Measurements from ENCODE around the gene TBX5. TPM values are rescaled to one million over a fixed set of nuclear protein-coding genes. Genes with fewer than 3 reads are reported as not detected.
A peak's percentile ranks its signal among the peaks of the same experiment; 100 is the strongest.

TBX5 gene
- total and polyA plus RNA-seq, 2 of the 4 experiments (the other 2 are of a cell fraction), result 13.3 to 14.7 TPM

DNA sequence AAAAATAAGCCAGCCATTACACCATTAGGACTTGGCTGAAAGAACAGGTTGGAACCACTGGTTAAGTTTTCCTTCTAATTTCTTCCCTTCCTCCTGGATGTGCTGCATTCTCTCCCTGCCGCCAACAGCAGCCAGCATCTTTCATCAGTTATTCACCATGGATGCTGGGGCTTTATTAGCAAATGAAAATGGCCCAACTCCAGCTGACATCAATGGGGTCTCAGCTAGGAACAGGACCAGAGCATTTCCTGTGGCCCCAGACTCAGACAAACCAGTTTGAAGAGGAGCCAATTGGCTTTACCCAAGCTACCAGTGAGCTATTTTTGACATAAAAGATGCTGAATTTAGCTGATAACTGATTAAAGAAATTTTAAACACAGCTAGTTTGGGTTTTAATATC lies 26.0 kb upstream of the TBX5 start:
- no peak for DNase-seq
- ChIA-PET POLR2A (ENCODE audit: unreplicated experiment) (no interaction called here), CTCF (no interaction called here)
- peak overlapping the region; percentile 41 for H2BK20ac ChIP-seq (ENCODE audit: low read depth, low read length)
- H2AK9ac ChIP-seq (replicated peaks; ENCODE audit: low read depth, low read length, poor library complexity), result no peak overlapping the region
- peaks cover 1 to 9% of the 10 kb centered on the region in 2 experiments; a peak in 2 of 4 replicates for H3K79me1 ChIP-seq (ENCODE audit: low read depth in 1 of 2, low read length in 2 of 2)
- H2BK120ac ChIP-seq (ENCODE audit: low read depth, low read length), result no peak overlapping the region
- dilution Hi-C loops (cut with HindIII; ENCODE audit: low sequenced_read_pairs, unreplicated experiment), result no loop called here
- H3K4me3 ChIP-seq (ENCODE audit: insufficient read depth, low read depth, low read length), result no peak overlapping the region
- H3K4me2 ChIP-seq (ENCODE audit: low read depth, low read length), result no peak overlapping the region
- H3K14ac ChIP-seq (replicated peaks; ENCODE audit: low read depth, low read length), result no peak overlapping the region
- intact Hi-C loops (cut with micrococcal nuclease), result no loop called here
- no peak for TF ChIP-seq MXI1 (IDR thresholded peaks at IDR 0.05; ENCODE audit: borderline replicate concordance, low read depth, low read length)
- no peak for TF ChIP-seq CEBPB (IDR thresholded peaks at IDR 0.05; ENCODE audit: low read depth, low read length)
- no peak for TF ChIP-seq ELK1 (IDR thresholded peaks at IDR 0.05; ENCODE audit: borderline replicate concordance, low read depth, low read length)
- TF ChIP-seq POLR2A (IDR thresholded peaks at IDR 0.05; ENCODE audit: low read depth, low read length), result no peak
- TF ChIP-seq BHLHE40 (IDR thresholded peaks at IDR 0.05; ENCODE audit: low read depth, low read length), result no peak
- no peak for TF ChIP-seq MAFK (IDR thresholded peaks at IDR 0.05; ENCODE audit: low read depth, low read length)
- TF ChIP-seq, protein P1, sequence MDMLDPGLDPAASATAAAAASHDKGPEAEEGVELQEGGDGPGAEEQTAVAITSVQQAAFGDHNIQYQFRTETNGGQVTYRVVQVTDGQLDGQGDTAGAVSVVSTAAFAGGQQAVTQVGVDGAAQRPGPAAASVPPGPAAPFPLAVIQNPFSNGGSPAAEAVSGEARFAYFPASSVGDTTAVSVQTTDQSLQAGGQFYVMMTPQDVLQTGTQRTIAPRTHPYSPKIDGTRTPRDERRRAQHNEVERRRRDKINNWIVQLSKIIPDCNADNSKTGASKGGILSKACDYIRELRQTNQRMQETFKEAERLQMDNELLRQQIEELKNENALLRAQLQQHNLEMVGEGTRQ (IDR thresholded peaks at IDR 0.05; ENCODE audit: low read depth, low read length), result no peak
- no peak for TF ChIP-seq CHD1 (IDR thresholded peaks at IDR 0.05; ENCODE audit: low read depth, low read length)
- TF ChIP-seq FOS (IDR thresholded peaks at IDR 0.05; ENCODE audit: low read depth, low read length), result no peak
- no peak for TF ChIP-seq MAZ (IDR thresholded peaks at IDR 0.05; ENCODE audit: borderline replicate concordance, low read depth, low read length)
- no peak for TF ChIP-seq RAD21 (IDR thresholded peaks at IDR 0.05; ENCODE audit: low read length)
- TF ChIP-seq NFE2L2 (IDR thresholded peaks at IDR 0.05; ENCODE audit: low read depth, low read length), result no peak
- no peak for TF ChIP-seq RFX5 (IDR thresholded peaks at IDR 0.05; ENCODE audit: low read depth, low read length)
- TF ChIP-seq RCOR1 (IDR thresholded peaks at IDR 0.05; ENCODE audit: insufficient replicate concordance, low read length), result no peak
- H3K9ac ChIP-seq (ENCODE audit: low read depth, low read length), result no peak overlapping the region
- 0 out of 2 replicates have a peak, but pooled peaks cover 3% of the 10 kb centered on the region for H3K27me3 ChIP-seq (ENCODE audit: control insufficient read depth, insufficient read depth, low read length)
- H4K91ac ChIP-seq (ENCODE audit: insufficient read depth, low read depth, low read length), result 0 out of 2 replicates have a peak overlapping the region, but pooled peaks have one; percentile 29
- H3K56ac ChIP-seq (ENCODE audit: extremely low read depth, insufficient read depth, low read length), result no peak overlapping the region
- H3K9me1 ChIP-seq (ENCODE audit: insufficient read depth, low read length), result peaks cover 6% of the 10 kb centered on the region
- H3K18ac ChIP-seq (ENCODE audit: low read depth, low read length), result no peak overlapping the region
- no peak overlapping the region for H2BK5ac ChIP-seq (ENCODE audit: low read depth, low read length, poor library complexity, severe bottlenecking)
- H3K27ac ChIP-seq (ENCODE audit: insufficient read depth, low read length), result no peak overlapping the region
- no peak overlapping the region for H3K23ac ChIP-seq (ENCODE audit: low read depth, low read length)
- peaks cover under 1% of the 10 kb centered on the region for H3K9me3 ChIP-seq (ENCODE audit: control insufficient read depth, insufficient read depth, low read length)
- peak overlapping the region; percentile 80; the same call in 2 of the 3 replicates for H2BK15ac ChIP-seq (ENCODE audit: low read depth, low read length)
- no peak for ATAC-seq (ENCODE audit: low read depth)
- peak overlapping the region; percentile 17 for H3K4ac ChIP-seq (ENCODE audit: low read depth, low read length)
- H3K36me3 ChIP-seq (ENCODE audit: control insufficient read depth, insufficient read depth, low read length), result no peaks in the 10 kb centered on the region
- H2AFZ ChIP-seq (replicated peaks; ENCODE audit: low read length, poor library complexity), result no peak overlapping the region
- peak overlapping the region; percentile 2; the same call in 1 of the 2 replicates for H4K5ac ChIP-seq (ENCODE audit: low read depth, low read length)
- peak overlapping the region in 1 of 2 experiments; percentile 49; a peak in 1 of 4 replicates for H4K8ac ChIP-seq (ENCODE audit: low read depth in 2 of 2, low read length in 2 of 2)
- H3K4me1 ChIP-seq (ENCODE audit: control insufficient read depth, insufficient read depth, low read length), result peaks cover 1% of the 10 kb centered on the region; the same call in 1 of the 2 replicates
- peak overlapping the region; percentile 78 for H2AK5ac ChIP-seq (ENCODE audit: low read depth, low read length)
- WGBS, 2 experiments (ENCODE audit: extremely low coverage in 2 of 2, insufficient read length in 1 of 2), result 60% methylated on average over 1 of the region's 1 CpG; no CpG with 5 or more reads in 1 of the 2 experiments
- H4K20me1 ChIP-seq (ENCODE audit: insufficient read depth, low read length), result 0 out of 2 replicates have a peak, but pooled peaks cover 5% of the 10 kb centered on the region
- in situ Hi-C loops (cut with MboI; ENCODE audit: low sequenced_read_pairs), result no loop called here
- BruUV-seq (replicated peaks), result no TSS peak
